Amygdala (tissue), 56 donors: ENCODE measurements around the gene ARHGAP26.

ENCODE experiments used
- DNase-seq, 56 donors: peaks; one replicate each; lab custom pipeline; 2025; lab: John Stamatoyannopoulos, UW

ARHGAP26 gene

GRCh38 chr5:142782976-142783530, 12.9 kb downstream of the ARHGAP26 start:
- peak in 6 of 56 donors; percentile 5 to 33 (median 10) for DNase-seq

DNA sequence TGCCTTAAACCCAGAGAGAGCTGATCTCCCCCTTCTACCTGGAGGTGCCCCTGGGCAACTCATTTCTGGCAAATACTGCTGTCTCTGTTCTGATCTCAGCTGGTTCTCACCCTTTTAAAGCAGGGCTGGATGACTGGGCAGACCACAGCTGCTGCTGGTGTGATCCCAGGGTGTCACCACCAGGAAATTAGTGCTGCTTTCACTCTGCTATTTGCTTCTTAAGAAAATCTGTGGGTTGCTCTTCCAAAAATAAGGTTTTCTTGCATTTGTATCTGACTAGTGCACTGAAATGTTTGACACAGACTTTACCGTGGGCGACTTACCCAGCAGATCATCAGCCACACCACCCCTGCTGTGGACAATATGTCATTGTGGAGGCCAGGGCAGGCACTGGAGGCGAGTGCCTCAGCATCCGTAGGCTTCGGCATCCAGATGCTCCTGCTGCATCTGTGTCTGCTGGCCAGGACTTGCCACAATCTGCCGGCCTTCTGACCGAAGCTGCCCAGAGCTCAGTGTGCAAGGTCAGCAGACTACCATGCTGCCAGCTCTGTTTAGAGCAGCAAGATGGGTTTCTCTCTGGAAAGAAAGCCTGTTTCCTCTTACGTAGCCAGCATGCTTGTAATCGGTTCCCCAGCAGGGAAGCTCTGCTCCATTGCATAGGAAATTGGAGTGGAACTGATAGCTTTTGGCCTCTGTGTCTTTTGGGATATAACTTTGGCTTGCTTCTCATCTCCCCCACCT, 13.6 kb downstream of the ARHGAP26 start:
- DNase-seq, result peak in 20 of 56 donors; percentile 5 to 61 (median 27)

- no peak for DNase-seq
Observed at GRCh38 chr5:142784401-142784955, 14.3 kb downstream of the ARHGAP26 start.

DNA sequence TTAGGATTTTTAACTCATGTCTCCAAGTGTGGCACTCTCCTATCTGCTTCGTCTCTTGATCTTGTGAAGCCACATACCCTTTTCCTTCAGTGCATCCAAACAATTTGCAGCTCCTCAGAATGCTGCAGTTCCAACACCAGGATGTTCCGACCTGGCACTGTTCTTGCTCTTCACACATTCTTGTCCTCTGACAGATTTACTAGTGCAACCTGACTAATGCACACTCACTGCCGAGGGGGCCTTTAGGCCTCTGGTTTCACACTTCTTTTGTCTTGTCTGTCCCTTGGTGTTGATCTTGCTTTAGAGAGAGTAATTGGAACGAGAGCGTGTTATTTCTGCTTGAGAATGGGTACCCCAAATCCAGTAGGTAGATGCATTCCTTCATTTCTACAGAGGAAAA, 15.0 kb downstream of the ARHGAP26 start:
- DNase-seq, result no peak

GRCh38 chr5:142789206-142789605, 19.0 kb downstream of the ARHGAP26 start:
- no peak for DNase-seq

- no peak for DNase-seq
Observed at GRCh38 chr5:142792012-142792864, 22.1 kb downstream of the ARHGAP26 start.

DNA sequence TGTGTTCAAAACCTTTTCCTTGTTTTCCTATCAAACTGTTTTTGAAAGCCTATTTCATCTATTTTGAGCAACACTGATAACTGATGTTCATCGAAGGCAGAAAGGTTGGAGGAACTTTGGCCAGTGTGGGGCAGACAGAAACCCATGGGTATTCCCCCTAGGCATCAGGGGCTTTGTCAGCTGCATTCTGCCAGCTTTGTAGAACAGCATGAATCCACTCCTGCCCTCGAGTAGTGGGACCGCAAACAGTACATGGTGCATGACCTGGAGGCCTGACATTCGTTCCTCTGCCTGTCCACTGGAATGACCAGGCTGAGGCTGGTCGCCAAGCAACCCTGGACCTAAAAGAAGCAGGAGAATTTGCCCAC, 22.7 kb downstream of the ARHGAP26 start:
- no peak for DNase-seq

DNA sequence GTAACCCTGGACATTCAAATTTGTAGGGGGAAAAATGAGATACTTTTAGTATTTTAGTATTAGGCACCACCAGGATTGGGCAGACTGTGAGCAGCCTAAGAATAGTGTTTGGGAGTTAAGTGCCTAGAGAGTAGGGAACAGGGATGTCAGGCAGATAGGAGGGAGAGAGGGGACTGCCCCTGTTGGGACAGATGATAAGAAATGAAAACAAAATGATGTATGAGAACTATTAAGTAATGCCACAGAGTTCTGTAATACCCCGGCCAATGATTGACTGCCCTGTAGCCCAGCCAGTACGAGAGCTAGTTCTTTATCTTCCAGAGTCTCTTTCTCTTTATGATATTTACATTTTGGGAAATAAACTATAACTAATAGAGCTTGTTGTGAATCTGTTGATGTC, 24.4 kb downstream of the ARHGAP26 start:
- DNase-seq, result no peak

- no peak for DNase-seq
Observed at GRCh38 chr5:142795251-142795650, 25.1 kb downstream of the ARHGAP26 start.

DNA sequence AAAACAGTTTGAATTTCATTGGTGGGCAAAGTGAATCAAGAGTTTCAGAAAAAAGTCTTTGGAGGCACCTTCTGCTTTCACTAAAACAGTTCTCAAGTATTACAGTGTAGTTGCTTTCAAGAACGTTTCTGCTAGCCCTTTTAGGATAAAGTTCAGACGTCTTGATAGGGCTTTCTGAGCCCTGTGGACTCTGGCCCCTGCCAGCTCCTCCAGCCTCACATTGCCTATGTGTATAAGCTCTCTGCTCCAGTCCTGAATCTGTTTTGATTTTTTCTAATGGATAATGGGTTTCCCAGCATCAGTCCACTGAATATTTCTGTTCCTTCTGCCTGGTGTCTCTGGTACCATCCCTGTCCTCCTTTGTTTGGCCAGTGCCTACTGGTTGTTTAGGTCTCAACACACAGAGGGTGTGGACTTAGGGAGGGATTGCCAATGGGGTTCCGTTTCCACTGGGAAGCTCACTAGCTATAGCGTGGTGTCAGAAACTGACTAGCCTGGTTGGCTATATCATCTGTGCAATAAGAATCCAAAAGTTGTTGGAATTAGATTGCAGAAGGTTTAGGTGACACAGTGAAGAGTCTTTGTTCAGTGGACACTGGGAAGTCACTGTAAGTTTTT, 26.4 kb downstream of the ARHGAP26 start:
- DNase-seq, result no peak

DNA sequence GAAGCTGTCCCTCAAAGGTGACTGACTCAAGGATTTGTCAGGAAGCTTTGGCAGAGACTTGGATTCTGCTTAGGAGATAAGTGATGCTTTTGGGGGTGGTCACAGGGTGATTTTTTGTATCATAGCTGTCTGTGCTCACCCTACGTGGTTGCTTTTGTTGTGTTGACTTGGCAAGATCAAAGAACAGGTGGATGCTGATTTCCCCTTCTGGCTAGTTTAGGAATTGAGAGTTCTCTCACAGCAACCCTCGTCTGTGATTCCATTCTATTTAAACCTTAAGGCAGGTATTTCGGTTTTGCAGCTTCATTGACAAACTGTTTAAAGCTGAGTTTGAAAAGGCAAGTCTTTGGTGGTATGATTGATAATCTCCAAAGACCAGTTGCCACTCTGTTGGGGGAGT, 27.2 kb downstream of the ARHGAP26 start:
- no peak for DNase-seq

GRCh38 chr5:142798099-142798770, 28.1 kb downstream of the ARHGAP26 start:
- DNase-seq, result peak in 6 of 56 donors; percentile 10 to 63 (median 28)

- DNase-seq, result no peak
Observed at GRCh38 chr5:142800776-142801494, 30.8 kb downstream of the ARHGAP26 start.

DNA sequence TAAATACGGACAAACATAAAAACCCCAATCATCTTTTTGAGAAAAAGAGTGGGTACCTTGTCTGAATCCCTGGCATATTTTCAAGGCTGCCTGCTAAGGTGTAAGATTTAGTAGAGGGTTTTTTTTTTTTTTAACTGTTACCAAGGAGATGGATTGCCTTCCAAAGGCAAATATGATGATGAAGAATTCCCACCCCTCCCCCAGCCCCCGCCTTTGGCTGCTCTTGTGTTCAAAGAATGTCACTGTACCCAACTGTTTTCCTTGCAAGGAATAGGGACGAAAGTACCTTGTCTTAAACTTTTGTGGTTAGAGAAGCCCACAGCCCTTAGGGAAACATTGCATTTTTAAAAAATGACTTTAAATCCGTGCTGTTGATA, 31.3 kb downstream of the ARHGAP26 start:
- no peak for DNase-seq

- no peak for DNase-seq
Observed at GRCh38 chr5:142803428-142804125, 33.4 kb downstream of the ARHGAP26 start.

DNA sequence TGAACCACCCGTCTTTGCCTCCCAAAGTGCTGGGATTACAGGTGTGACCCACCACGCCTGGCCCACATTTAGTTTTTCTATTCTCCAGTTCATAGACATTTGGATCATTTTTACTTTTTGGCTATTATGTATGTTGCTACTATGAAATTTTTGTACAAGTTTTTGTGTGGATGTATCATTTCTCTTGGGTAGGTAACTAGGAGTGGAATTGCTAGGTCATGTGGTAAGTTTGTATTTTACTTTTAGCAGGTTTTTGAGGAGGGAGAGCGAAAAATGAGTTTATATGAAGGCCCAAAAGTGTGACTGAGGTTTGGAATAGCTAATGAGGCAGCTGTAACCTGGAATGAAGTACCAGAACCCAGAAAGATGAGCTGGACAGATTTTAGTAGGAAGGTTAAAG, 35.2 kb downstream of the ARHGAP26 start:
- no peak for DNase-seq

- no peak for DNase-seq
Observed at GRCh38 chr5:142806841-142807267, 36.7 kb downstream of the ARHGAP26 start.

DNA sequence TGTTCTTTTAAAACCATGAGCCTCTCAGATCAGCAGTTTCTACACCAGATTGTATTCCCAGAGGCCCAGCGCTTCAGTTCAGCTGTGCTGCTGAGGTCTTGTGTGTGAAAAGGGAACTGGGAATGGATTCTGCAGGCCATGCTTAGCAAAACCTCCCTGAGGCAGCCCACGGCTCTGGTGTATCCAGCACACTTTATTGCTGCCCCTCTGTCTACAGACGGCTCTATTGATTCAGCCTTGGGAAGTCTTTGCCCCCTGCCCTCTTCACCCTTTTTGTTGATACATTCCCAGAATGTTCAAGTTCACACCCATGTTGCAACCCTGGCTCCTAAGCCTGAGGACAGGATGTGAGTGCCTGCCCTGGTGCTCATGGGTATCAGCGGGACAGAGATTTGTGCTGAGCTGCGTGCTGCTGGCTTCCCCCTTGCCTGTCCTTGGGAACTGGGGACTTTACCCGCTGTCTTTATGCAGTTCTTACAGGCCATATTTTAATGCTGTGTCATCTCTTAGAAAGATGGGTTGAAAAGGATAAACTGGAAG, 37.3 kb downstream of the ARHGAP26 start:
- peak in 1 of 56 donors; percentile 35 for DNase-seq
